ENCODE results near the gene KRT6B. TPM values are rescaled to one million over a fixed set of nuclear protein-coding genes. Genes with fewer than 3 reads are reported as not detected.

Gene KRT6B
- total RNA-seq (2022; extraction: Qiagen RNA extraction; ENCODE audit: low read depth): 0.11 TPM in 1 of 5 replicates, not detected in the others

DNA sequence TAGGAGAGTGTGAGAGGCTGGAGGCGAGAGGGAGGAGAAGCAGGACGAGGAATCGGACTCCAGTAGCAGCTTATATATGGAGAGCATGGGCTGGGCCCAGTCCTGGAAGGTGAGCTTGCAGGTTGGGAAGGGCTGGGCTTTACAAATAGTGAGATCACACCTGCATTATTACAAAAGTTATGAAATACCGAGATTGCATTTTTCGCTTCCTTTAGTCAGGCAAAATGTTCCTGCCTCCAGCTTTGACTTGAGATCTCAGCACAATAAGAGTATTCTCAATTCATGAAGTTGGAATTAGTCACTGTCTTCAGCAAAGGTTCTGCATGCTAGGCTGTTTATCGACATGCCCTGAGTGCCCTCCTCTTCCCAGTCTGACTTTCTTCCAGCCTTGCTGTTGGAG, at the start of gene KRT6B:
TSS of gene KRT6B (minus strand) at position 46 of the 400 bp plus-strand sequence. CDS start 68 bp downstream, outside the sequence.

DNA sequence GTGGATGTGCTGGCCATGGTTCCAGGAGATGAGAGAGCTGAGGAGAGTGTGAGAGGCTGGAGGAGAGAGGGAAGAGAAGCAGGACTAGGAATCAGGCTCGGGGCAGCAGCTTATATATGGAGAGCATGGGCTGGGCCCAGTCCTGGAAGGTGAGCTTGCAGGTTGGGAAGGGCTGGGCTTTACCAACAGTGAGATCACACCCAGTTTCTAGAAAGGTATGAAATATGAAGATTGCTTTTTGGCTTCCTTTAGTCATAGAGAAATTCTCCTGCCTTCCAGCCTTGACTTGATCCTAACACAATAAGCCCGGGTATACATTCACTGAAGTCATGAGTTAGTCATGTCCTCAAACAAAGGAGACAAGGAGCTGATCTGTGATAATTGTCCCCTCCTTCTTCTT, 41.2 kb upstream of the KRT6B start, which contains the start of gene KRT6A:
TSS of gene KRT6A (minus strand) at position 86 of the 400 bp plus-strand sequence. CDS start at position 17, 69 bp downstream.

DNA sequence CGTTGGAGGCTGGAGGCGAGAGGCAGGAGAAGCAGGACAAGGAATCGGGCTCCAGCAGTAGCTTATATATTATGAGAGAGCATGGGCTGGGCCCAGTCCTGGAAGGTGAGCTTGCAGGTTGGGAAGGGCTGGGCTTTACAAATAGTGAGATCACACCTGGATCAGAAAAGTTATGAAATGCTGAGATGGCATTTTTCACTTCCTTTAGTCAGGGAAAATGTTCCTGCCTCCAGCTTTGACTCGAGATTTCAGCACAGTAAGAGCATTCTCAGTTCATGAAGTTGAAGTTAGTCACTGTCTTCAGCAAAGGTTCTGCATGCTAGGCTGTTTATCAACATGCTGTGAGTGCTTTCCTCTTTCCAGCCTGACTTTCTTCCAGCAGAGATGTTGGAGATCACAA, 21.8 kb upstream of the KRT6B start, which contains the start of gene KRT6C:
TSS of gene KRT6C (minus strand) at position 38 of the 400 bp plus-strand sequence. CDS start 68 bp downstream, outside the sequence.

DNA sequence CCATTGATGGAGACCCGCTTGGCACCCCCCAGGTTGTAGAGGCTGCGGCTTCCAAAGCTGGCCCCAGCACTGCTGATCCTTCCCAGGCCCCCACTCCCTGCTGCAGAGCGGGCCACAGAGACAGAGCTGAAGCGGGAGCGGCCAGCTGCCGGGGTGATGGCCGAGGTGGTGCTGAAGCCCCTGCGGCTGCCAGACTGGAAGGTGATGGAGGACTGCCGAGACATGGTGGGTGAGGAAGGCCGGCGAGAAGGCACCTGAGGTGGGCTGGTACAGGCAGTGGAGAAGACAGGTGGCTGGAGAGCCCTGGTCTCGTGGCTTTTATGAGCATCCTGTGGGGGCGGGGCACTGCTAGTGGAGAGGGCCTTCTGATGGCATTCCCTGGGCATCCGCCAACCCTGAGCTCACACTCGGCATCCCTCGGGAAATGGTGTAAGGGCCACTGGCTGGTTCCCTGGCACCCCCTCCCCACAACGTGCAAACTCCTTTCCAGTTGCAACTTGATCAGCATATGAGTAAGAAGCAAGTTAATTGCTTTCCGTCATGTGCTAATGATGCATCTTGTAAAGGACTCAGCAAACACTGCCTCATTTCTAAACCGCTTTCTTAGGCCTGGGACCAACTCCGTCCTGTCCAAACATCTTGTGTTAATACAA, 17.7 kb downstream of the KRT6B start, which contains the start of gene KRT75:
TSS of gene KRT75 (minus strand) at position 291 of the 653 bp plus-strand sequence. CDS start at position 224, 67 bp downstream.

DNA sequence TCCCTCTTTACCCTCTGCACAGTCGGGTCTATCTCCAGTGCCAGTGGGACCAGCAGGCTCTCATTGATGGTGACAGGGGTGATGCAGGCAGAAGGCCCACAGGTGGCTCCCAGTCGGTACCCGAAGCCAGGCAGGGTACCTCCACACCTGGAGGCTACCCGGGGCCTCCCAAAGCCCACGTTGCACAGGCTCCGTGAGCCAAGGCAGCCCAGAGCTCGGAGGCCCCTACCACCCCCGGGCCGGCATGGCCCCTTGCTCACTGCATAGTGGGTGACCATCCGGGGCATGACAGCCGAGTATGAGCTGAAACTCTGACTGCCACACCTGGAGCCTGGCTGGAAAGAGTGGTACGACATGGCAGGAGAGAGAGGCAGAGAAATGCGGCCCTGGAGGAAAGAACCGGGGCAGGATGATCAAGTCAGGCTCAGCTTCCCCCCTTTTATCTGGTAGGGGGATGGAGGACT, 46.0 kb downstream of the KRT6B start, which contains the start of gene KRT82:
TSS of gene KRT82 (minus strand) at position 414 of the 464 bp plus-strand sequence. CDS start at position 356, 58 bp downstream.

Other genes with a start within 250 kb of the KRT6B start
- 3,669 to 5,808 TPM (median 4,897 TPM) in 5 replicates for gene KRT7, start 218.9 kb downstream of the KRT6B start, total RNA-seq (2022; extraction: Qiagen RNA extraction; ENCODE audit: low read depth)
- 32.5 to 48.5 TPM (median 46.2 TPM) in 5 replicates for gene KRT86, start 177.5 kb downstream of the KRT6B start, total RNA-seq (2022; extraction: Qiagen RNA extraction; ENCODE audit: low read depth)
- 2,470 to 4,224 TPM (median 3,729 TPM) in 5 replicates for gene KRT81, start 160.6 kb downstream of the KRT6B start, total RNA-seq (2022; extraction: Qiagen RNA extraction; ENCODE audit: low read depth)
- 2.9 to 6.1 TPM (median 5.1 TPM) in 5 replicates for gene KRT83, start 130.7 kb downstream of the KRT6B start, total RNA-seq (2022; extraction: Qiagen RNA extraction; ENCODE audit: low read depth)
- gene KRT85, start 84.7 kb downstream of the KRT6B start, total RNA-seq (2022; extraction: Qiagen RNA extraction; ENCODE audit: low read depth): not detected in 5 replicates
- not detected in 5 replicates for gene KRT84, start 66.5 kb downstream of the KRT6B start, total RNA-seq (2022; extraction: Qiagen RNA extraction; ENCODE audit: low read depth)
- gene KRT82, start 45.8 kb downstream of the KRT6B start, total RNA-seq (2022; extraction: Qiagen RNA extraction; ENCODE audit: low read depth): not detected in 5 replicates
- 0.12 to 0.20 TPM (median 0.16 TPM) in 4 of 5 replicates, not detected in the other for gene KRT75, start 17.8 kb downstream of the KRT6B start, total RNA-seq (2022; extraction: Qiagen RNA extraction; ENCODE audit: low read depth)
- not detected in 5 replicates for gene KRT6C, start 21.7 kb upstream of the KRT6B start, total RNA-seq (2022; extraction: Qiagen RNA extraction; ENCODE audit: low read depth)
- gene KRT6A, start 41.1 kb upstream of the KRT6B start, total RNA-seq (2022; extraction: Qiagen RNA extraction; ENCODE audit: low read depth): 3.0 to 5.6 TPM (median 5.1 TPM) in 5 replicates
- 0.20 to 0.49 TPM (median 0.25 TPM) in 5 replicates for gene KRT5, start 68.2 kb upstream of the KRT6B start, total RNA-seq (2022; extraction: Qiagen RNA extraction; ENCODE audit: low read depth)
- gene KRT71, start 101.0 kb upstream of the KRT6B start, total RNA-seq (2022; extraction: Qiagen RNA extraction; ENCODE audit: low read depth): not detected in 5 replicates
- gene KRT74, start 121.7 kb upstream of the KRT6B start, total RNA-seq (2022; extraction: Qiagen RNA extraction; ENCODE audit: low read depth): not detected in 5 replicates
- gene KRT72, start 149.3 kb upstream of the KRT6B start, total RNA-seq (2022; extraction: Qiagen RNA extraction; ENCODE audit: low read depth): not detected in 5 replicates
- not detected in 5 replicates for gene KRT73, start 166.4 kb upstream of the KRT6B start, total RNA-seq (2022; extraction: Qiagen RNA extraction; ENCODE audit: low read depth)
- gene KRT2, start 200.1 kb upstream of the KRT6B start, total RNA-seq (2022; extraction: Qiagen RNA extraction; ENCODE audit: low read depth): not detected in 5 replicates
- not detected in 5 replicates for gene KRT1, start 228.3 kb upstream of the KRT6B start, total RNA-seq (2022; extraction: Qiagen RNA extraction; ENCODE audit: low read depth)